Activated B cell treated with CpG ODN at 0.5 μM for 24 hours (primary cell): ENCODE measurements around the gene THSD4. TPM values are rescaled to one million over a fixed set of nuclear protein-coding genes. Genes with fewer than 3 reads are reported as not detected.

Experiments
- ATAC-seq: fragments of 200-7000 bp; cut with Tn5 transposase; one replicate; pipeline ENCODE4 v1.10.0; 2021; ENCODE audit warnings: low read depth, mild to moderate bottlenecking, moderate library complexity
- CTCF ChIA-PET: fragments of 350-600 bp; sonication (Branson Sonifier 250); formaldehyde crosslinking; loops from one replicate; lab custom pipeline; 2021; ENCODE audit warnings: antibody characterized with exemption; lab: Charles Lee
- POLR2A ChIA-PET: fragments of 350-600 bp; sonication (Branson Sonifier 250); formaldehyde crosslinking; loops from one replicate; lab custom pipeline; 2021; ENCODE audit warnings: antibody characterized with exemption; lab: Charles Lee
- DNase-seq: peaks from one replicate; pipeline ENCODE4 v3.0.0; 2022
- H3K27ac Mint-ChIP-seq: one replicate; pipeline ENCODE4 v1.8.0; 2020; ENCODE audit warnings: mixed read lengths
- H3K27me3 Mint-ChIP-seq: one replicate; pipeline ENCODE4 v1.8.0; 2021; ENCODE audit warnings: mixed read lengths
- H3K36me3 Mint-ChIP-seq: one replicate; pipeline ENCODE4 v1.8.0; 2021; ENCODE audit warnings: low read depth, mixed read lengths
- H3K4me1 Mint-ChIP-seq: one replicate; pipeline ENCODE4 v1.8.0; 2021; ENCODE audit warnings: mixed read lengths
- H3K4me3 Mint-ChIP-seq: one replicate; pipeline ENCODE4 v1.8.0; 2020; ENCODE audit warnings: mild to moderate bottlenecking, mixed read lengths
- H3K9me3 Mint-ChIP-seq: one replicate; pipeline ENCODE4 v1.8.0; 2020; ENCODE audit warnings: mixed read lengths
- CTCF ChIP-seq: fragments of 200-600 bp; IDR thresholded peaks from one replicate; pipeline ENCODE4 v1.8.0; 2022; ENCODE audit warnings: antibody characterized with exemption, mild to moderate bottlenecking
- intact Hi-C: fragments of 100-400 bp; cut with micrococcal nuclease; formaldehyde crosslinking; loops from one replicate; pipeline ENCODE4 v1.15.1; 2024
- total RNA-seq: library from RNA; stranded (reverse); gene quantifications from 2 replicates; pipeline ENCODE4 v1.2.3, GENCODE V29; 2022

Gene THSD4
- total RNA-seq, 1 donor from 2014 or later = not detected

- Mint-ChIP-seq H3K27ac (no peak overlapping the region), H3K36me3 (no peaks in the 10 kb centered on the region), H3K27me3 (no peaks in the 10 kb centered on the region), H3K4me3 (no peak overlapping the region), H3K9me3 (no peaks in the 10 kb centered on the region), H3K4me1 (no peaks in the 10 kb centered on the region)
- POLR2A ChIA-PET = no interaction called here
- no peak for TF ChIP-seq CTCF
- ATAC-seq (no peak), DNase-seq (no peak)
- intact Hi-C loops = no loop called here
- CTCF ChIA-PET = no interaction called here
Observed at GRCh38 chr15:71275566-71276335, 160.5 kb downstream of the THSD4 start.

- POLR2A ChIA-PET = no interaction called here
- no peak overlapping the region for H3K27ac Mint-ChIP-seq
Observed at GRCh38 chr15:71276336-71276665, 161.0 kb downstream of the THSD4 start.

DNA sequence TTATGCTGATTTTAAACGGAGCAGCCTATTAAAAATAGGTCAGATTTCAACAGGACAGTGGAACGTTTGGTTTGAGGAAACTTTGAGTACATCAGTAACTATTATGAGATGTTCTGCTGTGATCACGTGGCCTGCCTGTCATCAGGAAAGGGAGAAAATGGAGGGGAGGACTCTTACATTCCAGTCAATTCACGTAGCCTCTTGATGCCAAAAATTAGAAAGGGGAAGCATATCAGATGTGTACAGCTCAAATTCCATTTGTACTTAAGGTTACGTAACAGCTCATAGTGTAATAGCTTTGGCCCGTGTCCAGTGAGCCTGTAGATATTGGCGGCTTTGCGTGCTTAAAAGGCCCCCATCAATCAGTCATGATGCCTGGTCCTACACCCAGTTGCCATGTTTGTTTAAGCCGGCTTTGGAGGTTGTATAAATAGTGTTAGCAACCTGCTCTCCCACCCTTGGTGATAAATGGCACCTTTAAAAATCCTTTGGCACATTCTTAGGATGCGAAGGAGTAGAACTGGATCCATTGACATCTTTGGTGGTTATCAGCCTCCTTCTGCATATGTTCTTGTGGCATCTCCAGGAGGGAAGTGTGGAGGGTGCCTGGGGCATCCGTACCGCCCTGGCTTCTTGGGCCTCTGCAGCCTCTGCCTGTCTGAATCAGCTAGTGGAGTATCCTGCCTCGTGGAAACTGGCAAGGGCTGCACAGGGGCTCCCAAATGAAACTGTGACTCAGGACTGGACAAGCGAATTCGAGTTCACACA is 163.9 kb downstream of the THSD4 start:
- DNase-seq = no peak
- Mint-ChIP-seq H3K36me3 (no peaks in the 10 kb centered on the region), H3K4me1 (no peaks in the 10 kb centered on the region), H3K27ac (no peak overlapping the region), H3K9me3 (no peaks in the 10 kb centered on the region), H3K4me3 (no peak overlapping the region), H3K27me3 (no peaks in the 10 kb centered on the region)
- CTCF ChIA-PET = no interaction called here
- no peak for TF ChIP-seq CTCF
- intact Hi-C loops = no loop called here
- no peak for ATAC-seq
- POLR2A ChIA-PET = no interaction called here

More at GRCh38 chr15:71276336-71276665, 161.0 kb downstream of the THSD4 start:
- CTCF ChIA-PET = no interaction called here
- intact Hi-C loops = no loop called here
- no peaks in the 10 kb centered on the region for H3K27me3 Mint-ChIP-seq
- ATAC-seq (no peak), DNase-seq (no peak)
- TF ChIP-seq CTCF = no peak
- H3K4me3 Mint-ChIP-seq = no peak overlapping the region
- no peaks in the 10 kb centered on the region for H3K36me3 Mint-ChIP-seq
- no peaks in the 10 kb centered on the region for H3K4me1 Mint-ChIP-seq
- H3K9me3 Mint-ChIP-seq = no peaks in the 10 kb centered on the region

GRCh38 chr15:71279757-71280141 is 164.5 kb downstream of the THSD4 start:
- TF ChIP-seq CTCF = no peak
- CTCF ChIA-PET = no interaction called here
- no peaks in the 10 kb centered on the region for H3K27me3 Mint-ChIP-seq
- H3K4me3 Mint-ChIP-seq = no peak overlapping the region
- intact Hi-C loops = no loop called here
- DNase-seq = no peak
- no peak for ATAC-seq
- no peak overlapping the region for H3K27ac Mint-ChIP-seq
- no peaks in the 10 kb centered on the region for H3K36me3 Mint-ChIP-seq
- POLR2A ChIA-PET = no interaction called here
- H3K9me3 Mint-ChIP-seq = no peaks in the 10 kb centered on the region
- H3K4me1 Mint-ChIP-seq = no peaks in the 10 kb centered on the region

- intact Hi-C loops = no loop called here
- H3K27ac Mint-ChIP-seq = no peak overlapping the region
- POLR2A ChIA-PET = no interaction called here
- H3K9me3 Mint-ChIP-seq = no peaks in the 10 kb centered on the region
- no peaks in the 10 kb centered on the region for H3K36me3 Mint-ChIP-seq
- no peak for TF ChIP-seq CTCF
- H3K27me3 Mint-ChIP-seq = no peaks in the 10 kb centered on the region
- no peak for DNase-seq
- CTCF ChIA-PET = no interaction called here
- H3K4me1 Mint-ChIP-seq = no peaks in the 10 kb centered on the region
- H3K4me3 Mint-ChIP-seq = no peak overlapping the region
- ATAC-seq = no peak
Observed at GRCh38 chr15:71280206-71280605, 164.9 kb downstream of the THSD4 start.
